HG02678 (cell line): ENCODE measurements around the gene SKOR1.

Source experiments
- ATAC-seq: cut with Tn5 transposase; IDR thresholded peaks from one replicate; pipeline ENCODE4 v1.9.1; 2021; ENCODE audit warnings: mild to moderate bottlenecking, moderate library complexity; ENCODE audit not compliant: unreplicated experiment

Gene SKOR1, protein sequence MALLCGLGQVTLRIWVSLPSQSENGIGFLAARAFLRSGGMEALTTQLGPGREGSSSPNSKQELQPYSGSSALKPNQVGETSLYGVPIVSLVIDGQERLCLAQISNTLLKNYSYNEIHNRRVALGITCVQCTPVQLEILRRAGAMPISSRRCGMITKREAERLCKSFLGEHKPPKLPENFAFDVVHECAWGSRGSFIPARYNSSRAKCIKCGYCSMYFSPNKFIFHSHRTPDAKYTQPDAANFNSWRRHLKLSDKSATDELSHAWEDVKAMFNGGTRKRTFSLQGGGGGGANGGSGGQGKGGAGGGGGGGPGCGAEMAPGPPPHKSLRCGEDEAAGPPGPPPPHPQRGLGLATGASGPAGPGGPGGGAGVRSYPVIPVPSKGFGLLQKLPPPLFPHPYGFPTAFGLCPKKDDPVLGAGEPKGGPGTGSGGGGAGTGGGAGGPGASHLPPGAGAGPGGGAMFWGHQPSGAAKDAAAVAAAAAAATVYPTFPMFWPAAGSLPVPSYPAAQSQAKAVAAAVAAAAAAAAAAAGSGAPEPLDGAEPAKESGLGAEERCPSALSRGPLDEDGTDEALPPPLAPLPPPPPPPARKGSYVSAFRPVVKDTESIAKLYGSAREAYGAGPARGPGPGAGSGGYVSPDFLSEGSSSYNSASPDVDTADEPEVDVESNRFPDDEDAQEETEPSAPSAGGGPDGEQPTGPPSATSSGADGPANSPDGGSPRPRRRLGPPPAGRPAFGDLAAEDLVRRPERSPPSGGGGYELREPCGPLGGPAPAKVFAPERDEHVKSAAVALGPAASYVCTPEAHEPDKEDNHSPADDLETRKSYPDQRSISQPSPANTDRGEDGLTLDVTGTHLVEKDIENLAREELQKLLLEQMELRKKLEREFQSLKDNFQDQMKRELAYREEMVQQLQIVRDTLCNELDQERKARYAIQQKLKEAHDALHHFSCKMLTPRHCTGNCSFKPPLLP

DNA sequence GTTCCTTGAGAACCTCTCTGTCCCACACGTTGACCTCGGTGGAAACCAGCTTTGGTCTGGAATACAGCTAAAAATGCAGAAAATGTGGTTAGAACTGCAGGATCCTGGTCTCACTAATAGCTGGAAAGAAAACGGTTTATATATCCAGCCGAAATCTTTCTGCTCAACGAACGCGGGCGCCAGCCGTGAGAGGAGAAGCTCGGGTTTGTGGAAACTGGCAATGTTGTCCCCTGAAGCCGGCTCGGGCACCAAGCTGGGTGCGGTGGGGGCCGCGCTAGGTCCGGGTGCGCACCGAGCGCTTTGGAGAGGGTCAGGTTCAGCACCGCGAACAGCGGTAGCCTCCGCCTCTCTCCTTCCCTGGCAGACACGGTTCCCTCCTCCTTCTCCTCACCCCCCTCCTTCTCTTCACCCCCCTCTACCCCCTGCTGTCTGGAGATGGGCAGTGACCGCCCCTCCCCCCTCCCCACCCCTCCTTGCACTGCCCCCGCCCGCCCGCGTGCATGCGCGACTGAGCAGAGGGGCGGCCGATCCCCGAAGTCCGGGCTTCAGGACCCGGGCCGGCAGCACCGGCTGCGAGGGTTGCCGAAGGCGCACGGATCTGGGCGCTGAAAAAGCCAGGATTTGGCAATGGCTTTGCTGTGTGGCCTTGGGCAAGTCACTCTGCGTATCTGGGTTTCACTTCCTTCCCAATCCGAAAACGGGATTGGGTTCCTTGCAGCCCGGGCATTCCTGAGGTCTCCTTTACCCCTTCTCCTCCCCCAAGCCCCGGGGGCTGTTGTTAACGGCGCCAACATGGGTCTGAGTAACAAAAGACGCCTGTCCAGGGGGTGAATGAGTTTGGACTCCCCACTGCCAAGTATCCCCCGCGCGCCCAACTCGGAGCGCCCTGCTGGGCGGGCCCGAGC, at the start of gene SKOR1:
TSS of gene SKOR1 (plus strand) at position 534 of the 905 bp plus-strand sequence. CDS start at position 628, 94 bp downstream.
- ATAC-seq: no peak

DNA sequence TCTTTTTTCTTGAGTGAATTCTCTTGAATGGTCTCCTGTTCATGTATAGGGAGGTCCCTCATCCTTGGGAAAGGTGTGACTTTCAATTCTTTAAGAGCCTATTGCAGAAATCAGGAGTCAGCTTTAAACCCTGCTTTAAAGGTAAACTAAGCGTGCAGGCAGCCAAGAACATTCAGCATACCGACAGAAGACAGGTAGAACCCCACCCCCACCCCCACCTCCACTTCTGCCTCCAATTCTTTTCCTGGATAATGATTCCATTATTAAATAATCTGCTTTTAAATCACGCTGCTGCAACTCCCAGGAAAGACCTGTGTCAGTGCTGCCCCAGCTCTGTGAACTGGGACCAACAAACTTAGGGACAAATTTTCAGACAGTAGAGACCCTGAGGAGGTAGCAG, 49.3 kb upstream of the SKOR1 start:
- no peak for ATAC-seq

DNA sequence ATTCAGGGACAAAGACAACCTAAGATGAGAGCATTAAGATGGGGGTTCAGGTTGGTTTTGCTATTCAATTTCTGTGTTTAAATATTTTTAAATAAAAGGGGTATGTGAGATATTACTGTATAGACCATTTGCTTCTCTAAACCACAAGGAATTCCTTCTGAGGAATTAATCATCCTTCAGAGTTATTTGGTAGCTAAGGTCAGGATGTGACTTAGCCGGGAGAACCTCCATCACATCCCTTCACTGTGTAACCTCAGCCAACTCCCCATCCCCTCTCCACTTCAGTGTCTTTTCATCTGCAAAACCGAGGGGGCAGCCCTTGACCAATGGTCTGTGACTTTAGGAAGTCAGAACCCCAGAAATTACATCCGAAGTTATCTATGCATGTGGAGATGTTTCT, 48.7 kb upstream of the SKOR1 start:
- ATAC-seq: no peak

DNA sequence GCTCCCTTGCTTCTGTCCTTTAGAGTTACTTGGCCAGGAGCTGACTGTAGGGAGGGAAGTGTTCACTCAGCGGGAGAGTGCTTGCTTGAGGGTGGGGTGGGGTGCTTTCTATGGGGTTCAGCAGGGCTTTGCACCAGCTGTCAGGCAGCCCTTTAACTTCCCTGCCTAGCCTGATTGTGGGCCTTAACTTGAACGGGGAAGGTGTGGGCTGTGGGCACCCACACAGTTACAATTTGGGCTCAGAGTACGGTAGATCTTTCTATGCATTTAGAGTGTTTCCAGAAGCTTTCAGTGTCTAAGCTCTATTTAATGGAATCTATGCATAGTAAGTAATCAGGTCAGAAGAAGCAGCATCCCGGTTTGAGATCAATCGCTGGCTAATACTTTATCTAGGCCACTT, 48.2 kb upstream of the SKOR1 start:
- ATAC-seq: no peak

DNA sequence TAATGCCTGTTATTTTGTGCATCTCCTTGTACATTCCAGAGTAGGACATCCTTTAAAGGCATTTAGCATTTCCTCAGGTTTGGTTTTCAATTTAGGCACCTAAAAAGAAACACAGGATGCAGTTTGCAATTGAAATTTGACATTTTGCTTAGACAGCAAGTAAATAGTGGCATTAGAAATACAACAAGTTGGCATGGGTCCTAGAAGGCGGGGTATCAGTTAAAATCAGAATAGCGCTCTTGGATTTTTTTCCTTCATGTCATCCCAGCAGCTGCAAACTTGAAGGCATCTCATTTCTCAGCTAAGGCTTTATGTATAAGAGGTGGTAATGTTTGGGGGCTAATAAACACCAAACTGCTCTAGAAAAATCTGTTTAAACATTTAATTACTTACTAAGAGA, 47.5 kb upstream of the SKOR1 start:
- ATAC-seq: no peak

DNA sequence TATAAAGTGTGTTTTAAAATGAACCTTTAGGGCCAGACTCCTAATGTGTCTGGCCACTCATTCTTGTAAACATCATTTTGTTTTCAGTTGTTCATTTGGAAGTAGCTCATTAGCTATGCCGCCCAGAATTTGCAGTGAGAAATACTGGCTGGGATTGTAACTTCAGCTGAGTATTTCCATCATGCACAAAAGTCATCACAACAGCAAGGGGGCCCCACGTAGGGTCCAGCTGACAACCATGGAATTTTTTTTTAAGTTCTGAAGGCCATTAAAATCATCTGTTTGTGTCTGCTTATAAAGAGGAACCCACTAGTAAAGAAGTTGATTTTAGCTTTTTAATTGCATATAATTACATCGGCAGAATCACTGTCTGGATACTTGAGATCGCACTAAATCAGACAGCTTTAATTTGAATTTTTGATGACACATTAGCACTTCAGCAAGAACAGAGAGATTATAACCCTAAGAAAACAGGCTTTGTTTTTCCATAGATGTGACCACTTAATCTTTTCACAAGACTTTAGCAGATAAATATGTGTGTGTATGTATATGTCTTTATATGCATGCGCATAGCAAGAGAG, 46.3 kb upstream of the SKOR1 start:
- ATAC-seq: no peak

DNA sequence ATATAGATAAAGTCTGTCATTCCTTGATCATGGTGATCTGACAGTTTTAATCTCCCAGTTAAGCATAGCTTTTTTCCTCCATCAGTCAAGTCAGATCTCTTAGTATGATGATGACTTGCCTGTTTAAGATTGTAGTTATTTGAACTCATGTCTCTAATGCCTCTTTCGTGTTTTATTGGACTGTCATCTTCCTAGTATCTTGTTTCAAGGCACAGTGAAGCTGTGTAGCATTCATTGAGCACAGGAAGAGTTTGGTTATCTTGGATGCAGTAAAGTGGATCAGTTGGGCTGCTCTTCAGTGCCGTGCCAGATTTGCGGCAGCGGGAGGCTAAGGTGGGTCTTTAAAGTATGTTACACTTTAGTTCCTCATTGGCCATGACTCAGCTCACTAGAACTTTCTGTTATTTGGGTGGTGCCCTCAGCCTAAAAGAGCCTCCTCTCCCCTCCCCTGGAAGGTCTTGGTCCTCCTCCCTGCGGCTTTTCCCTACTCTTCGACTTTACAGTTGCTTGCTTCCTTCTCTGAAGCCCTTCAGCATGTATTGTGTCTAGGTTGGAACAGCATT, 45.7 kb upstream of the SKOR1 start:
- ATAC-seq: no peak

DNA sequence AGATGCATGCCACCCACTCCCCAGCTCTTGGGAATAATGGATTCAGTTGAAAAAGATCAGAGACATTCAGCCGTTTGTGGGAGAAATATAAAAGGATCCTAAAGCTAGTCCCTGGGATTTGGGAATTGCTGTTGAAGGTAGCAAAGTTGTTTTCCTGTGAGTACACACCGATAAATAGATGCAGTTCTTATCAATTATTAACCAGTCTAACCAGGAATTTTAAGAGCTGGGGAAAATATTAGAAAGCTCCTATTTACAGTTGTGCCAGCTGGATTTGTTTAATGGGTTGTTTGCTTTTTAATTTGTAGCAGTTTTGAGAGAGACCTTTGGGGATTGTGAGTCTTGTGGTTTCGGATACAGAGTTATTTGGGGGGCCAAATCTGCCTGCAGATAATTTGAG, 44.2 kb upstream of the SKOR1 start:
- ATAC-seq: no peak

DNA sequence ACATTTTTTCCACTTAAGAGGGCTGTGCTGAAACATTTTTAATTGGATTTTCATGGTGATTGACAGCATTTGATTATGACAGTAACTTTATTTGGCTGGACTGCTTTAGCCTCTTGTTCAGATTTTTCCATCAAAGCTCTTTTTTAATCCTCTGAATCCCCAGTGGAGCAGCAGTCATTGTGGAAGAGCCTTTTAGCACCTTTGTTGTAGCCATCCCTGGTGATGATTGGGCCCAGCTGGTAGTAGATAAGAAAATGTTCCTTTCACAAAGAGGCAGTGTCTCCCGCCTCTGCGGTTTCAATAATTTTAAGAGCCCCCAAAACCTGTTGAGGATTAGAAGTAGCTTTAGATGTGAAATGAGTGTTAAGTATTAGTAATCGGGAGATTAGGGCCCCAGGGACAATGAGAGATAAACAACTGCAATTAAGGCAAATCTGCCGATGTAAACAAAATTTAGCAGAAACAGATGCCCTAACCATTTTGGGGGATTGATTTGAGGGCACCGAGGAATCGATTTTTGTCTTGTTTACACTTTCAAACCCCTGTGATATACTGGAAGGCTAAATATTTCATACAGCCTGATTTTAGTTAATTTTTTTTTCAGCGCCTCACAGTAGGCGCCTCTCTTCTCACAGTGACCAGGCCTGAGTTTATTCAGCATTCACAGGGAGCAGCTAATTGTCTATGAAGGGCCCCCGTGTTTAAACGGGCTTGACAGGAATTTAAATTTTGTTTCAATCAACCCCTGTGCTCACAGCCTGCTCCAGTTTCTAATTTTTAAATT, 43.2 kb upstream of the SKOR1 start:
- ATAC-seq: no peak

DNA sequence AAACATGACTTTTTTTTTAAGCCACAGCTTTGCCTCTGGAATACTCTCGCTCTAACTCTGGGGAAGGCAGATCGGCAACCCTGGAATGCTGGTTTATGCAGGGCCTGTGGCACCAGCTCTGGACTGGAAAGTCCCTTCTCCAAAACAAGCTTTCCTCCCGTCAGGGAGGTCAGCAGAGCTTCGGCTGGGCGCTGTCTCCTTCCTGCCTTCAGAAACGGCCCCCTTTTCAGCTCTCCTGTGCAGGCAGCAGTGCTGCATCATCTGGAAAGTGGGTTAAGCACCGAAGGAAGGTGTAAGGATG, 42.7 kb upstream of the SKOR1 start:
- no peak for ATAC-seq

DNA sequence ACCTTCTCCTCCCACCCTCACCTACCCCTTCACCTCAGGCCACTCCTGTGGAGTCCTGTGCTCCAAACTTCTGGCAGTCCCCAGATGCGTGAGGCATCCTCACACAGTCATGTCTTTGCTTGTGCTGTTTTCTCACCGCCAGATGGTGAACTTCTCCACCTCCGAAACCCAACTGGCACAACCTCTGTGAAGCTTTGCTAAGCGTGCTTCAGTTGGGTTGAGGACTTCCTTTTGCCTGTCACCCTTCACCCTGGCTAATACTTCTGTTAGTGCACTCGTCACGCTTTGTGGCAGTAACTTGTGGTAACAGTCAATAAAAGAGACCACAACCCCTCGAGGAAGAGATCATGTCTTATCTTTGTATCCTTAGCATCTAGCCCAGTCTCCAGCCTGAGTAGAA, 42.0 kb upstream of the SKOR1 start:
- peak; percentile 56 for ATAC-seq

DNA sequence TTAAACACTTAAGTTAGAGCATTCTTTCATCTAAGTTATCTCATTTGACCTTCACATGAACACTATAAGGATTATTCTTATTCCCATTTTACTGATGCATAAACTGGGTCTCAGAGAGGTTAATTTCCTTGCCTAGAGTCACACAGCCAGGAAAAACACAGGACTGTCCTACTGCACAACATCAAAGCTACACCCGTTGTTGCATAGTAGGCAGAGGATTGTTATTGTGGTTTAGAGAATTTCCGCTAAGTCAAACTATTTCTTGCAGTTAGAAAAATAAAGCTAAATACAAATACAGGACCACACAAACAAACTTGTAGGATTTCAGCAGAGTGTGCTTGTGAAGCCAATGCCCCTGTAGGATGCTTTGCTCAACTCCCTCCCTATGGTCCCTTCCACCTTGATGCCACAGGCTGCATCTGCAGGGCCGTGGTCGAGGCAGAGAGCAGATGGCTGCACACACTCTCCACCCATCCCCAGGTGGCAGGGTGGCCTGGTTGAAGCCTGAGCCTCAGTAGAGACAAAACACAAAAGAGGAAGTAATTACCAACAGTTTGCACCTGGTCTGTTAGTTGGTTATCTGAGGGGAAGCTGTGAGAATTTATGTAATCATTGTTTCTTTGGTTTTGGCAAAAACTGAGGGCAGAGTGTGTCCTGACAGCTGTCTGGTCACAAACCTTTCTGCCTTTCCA, 41.1 kb upstream of the SKOR1 start:
- ATAC-seq: peak; percentile 92

DNA sequence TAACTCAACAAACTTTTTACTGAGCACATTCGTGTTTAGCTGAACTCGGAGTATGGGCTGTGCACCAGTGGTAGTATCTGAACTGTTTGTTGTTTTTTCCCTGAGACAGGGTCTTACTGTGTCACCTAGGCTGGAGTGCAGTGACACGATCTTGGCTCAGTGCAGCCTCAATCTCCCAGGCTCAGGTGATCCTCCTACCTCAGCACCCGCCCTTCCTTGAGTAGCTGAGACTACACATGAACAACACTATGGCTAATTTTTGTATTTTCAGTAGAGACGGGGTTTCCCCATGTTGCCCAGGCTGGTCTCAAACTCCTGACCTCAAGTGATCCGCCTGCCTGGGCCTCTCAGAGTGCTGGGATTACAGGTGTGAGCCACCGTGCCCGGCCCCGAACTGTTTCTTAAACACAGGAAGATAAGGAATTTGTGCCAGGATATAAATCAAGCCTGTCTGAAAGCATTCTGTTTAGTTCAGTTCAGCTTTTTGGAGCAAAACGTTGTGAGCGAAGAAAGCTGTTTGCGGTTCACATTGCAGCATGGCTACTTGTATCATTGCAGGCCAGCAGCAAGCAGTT, 40.4 kb upstream of the SKOR1 start:
- ATAC-seq: no peak

DNA sequence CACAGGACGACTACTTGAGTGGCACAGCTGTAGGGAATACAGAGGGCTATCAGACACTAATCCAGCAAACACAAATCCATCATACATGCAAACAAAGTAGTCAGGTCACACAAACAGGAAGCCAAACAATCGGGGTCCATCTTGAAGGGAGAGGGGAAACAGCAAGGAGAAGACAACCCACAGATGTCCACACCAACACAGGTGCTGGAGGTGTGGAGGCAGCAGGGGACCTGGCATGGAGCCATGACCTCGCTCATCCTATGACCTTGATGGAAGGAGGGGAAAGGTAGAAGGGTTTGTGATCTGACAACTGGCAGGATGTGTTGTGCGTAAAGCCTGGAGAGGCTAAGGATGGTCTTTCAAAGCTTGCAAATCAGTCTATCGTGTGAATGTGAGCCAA, 39.9 kb upstream of the SKOR1 start:
- ATAC-seq: no peak

DNA sequence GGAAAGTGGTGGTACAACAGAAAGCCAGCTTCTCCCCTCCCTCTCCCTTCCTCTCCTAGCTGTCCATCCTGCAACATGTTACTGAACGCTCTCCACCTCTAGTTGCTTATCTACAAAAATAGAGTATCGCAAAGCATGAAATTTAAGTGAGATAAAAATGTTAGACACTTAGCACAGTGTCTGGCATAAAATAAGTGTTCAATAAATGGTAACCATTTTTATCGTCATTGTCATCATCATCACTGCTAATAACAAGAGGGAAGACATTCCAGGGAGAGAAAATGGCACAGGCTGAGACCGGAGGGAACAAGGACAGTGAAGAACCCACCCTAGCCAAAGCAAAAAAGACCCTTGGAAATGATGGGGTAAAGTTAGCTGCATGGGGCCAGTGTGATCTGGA, 38.7 kb upstream of the SKOR1 start:
- no peak for ATAC-seq

DNA sequence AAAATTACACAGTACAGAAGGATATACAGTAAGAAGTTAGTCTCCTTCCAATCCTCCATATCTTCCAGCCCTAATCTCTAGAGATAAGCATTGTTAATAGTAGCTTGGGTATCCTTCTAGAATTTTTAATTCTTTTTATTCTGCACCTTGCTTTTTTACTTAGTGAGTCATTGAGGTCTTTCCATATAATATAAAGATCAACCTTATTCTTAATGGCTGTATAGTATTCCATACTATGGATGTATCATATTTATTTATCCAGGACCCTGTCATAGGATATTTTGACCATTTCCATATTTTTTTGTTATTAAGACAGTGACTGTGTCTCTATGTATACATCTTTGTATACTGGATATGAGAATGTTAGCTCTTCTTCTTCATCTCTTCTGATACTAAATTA, 36.3 kb upstream of the SKOR1 start:
- no peak for ATAC-seq

DNA sequence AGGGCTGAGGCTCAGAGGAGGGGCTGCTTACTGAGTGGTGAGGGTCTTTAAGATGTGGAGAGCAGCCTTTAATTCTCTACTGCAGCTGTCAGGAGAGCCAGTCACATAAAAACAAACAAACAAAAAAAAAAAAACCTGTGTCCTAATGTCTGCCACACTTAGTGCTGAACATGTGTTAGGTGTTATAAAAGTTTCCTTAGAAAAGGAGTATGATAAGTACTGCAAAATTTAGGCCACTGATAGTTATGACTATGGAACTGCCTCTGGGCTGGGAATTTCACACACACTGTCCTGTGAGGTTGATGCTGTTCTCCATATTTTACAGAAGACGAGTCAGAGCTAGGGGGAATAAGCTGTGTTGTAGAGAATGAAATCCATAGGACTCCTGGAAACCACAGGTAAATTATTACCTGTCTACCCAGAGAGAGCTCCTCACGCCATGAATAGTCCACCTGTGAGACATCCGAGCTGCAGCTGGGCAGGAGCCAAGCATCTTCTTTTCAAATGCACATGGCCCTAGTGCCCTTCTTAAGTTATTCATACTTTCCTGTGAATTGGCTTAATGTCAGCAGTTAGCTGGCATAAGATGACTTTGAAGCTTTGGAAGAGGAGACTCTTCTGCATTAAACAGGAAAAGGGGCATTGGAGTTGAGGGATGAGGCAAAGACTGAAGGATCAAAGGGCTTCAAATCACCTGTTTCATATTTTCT, 34.5 kb upstream of the SKOR1 start:
- no peak for ATAC-seq
